Cerebellar nuclear complex (tissue), 1 donor: Measurements from ENCODE around the gene TTC39C.
"Not testable (repeated sequence)": the region's sequence is repeated elsewhere in the genome, so short reads cannot be mapped to it uniquely, and the experiment has no call there.

Experiments
- DNase-seq, 2 experiments: peaks; one replicate each; lab custom pipeline; 2025; lab: John Stamatoyannopoulos, UW

Gene TTC39C

GRCh38 chr18:24016643-24017042, 2.1 kb downstream of the TTC39C start:
- DNase-seq, result no peak

- no peak for DNase-seq
Observed at GRCh38 chr18:24018299-24018886, 3.8 kb downstream of the TTC39C start.

DNA sequence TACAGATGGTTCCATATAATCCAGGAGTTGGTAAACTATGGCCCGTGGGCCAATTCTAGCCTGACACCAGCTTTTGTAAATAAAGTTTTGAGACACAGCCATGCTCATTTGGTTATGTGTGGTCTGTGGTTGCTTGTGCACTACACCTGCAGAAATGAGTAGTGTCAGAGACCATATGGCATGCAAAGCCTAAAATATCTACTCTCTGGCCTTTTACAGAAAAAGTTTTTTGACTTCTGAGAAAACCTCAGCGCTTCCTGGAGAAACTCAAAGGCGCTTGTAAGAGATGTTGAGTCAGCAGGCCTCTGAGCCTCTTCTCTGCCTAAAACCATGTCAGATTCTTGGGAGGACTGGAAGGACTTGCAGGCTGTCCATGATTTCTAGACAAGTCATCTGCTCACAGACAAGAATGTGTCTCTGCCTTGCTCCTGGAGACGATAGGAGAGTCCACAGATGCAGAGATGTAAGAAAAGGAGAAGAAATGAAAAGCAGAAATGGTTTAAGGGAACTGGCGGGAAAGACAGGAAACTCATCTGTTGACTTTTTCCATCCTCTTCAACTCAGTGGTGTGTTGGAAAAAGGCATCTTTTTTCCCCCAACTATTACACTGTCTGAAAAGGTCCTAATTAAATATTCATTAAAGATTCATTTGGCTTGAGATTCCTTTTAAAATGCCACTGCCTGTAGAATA, 5.2 kb downstream of the TTC39C start:
- no peak for DNase-seq

GRCh38 chr18:24021505-24021904, 7.0 kb downstream of the TTC39C start:
- no peak for DNase-seq

DNA sequence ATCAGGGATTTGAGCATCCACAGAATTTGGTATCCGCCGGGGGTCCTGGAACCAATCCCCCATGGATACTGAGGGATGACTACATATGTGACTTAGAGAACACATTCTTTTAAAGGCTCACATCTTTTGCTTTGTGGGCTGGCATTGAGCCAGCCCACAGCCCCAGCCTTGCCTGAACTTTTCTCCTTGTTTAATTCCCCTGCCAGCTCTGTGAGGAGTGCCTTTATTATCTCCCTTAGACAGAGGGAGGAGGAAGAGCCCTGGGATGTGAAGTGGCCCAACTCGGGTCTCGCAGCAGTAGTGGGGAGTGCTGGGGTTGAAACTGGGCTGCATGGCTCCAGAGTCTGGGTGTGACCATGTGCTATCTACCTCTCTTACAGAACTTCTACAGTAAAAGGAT, 7.6 kb downstream of the TTC39C start:
- DNase-seq, result no peak

DNA sequence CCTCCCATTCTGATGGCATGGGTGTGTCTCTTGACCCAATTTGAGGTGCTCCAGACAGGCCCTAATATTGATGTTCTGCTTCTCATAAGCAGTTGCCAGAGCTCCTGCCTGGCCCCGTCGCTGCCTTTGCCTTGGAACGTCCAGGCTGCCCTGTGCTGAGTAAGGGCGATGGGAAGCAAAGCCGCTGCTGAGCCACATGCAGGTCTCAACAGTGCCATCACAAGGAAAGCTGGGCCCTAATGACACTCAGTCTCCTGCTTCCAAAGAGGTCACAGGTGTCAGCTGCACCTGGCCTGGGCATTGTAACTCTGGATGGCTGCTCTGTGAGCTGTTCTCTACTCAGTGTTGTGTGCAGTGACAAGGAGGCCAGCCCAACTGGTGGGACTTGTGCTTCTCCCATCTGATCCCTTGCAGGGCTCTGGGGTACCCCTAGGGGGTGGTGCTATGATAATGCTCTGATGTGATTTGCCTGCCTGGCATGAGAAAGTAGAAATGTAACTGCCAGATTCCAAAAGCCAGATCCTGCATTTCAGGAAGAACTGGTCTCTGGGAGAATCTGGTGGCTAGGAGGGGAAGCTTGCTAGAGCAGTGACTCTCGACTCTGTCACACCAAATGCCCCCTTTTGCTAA, 8.7 kb downstream of the TTC39C start:
- DNase-seq, result no peak

GRCh38 chr18:24024425-24024824, 9.9 kb downstream of the TTC39C start:
- DNase-seq, result no peak

GRCh38 chr18:24026457-24026856, 11.9 kb downstream of the TTC39C start:
- DNase-seq, result no peak

DNA sequence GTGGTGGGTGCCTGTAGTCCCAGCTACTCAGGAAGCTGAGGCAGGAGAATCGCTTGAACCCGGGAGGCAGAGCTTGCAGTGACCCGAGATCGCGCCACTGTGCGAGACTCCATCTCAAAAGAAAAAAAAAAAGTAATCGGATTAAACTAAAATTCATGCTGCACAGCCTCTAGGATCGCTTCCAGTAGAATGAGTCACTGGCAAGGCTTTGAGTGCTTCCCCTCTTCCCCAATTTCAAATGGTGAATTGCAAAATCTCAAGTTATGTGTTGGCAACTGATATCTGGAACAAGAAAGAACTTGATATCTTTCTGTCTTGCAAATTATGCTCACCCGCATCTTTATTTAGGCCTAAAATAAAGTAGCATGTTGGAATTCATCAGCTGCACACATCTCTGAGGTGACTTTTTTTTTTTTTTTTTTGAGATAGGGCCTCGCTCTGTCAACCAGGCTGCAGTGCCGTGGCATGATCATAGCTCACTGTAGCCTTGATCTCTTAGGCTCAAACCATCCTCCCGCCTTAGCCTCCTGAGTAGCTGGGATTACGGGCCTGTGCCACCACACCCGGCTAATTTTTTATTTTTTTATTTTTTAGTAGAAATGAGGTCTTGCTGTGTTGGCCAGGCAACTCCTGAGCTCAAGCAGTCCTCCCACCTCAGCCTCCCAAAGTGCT, 12.7 kb downstream of the TTC39C start:
- DNase-seq, result no peak

GRCh38 chr18:24028946-24029345, 14.4 kb downstream of the TTC39C start:
- DNase-seq, result not testable (repeated sequence)

DNA sequence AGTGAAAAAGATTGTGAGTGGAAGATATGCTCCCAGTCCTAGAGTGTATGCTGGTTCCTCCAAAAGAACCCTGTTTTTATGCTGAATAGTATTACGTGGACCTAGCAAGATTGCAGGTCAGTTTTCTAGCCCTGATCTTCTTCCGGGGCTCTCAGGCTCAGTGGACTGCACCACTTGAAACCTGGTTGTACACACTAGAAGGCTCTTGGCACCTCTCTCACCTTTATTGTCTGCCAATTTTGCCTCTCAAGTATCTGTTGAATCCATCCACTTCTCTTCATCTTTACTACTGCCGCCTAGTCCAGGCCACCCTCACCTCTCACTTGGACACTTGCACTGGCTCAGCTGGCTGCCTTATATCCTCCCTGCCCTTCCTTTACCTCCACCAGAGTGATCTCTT, 16.8 kb downstream of the TTC39C start:
- no peak for DNase-seq

GRCh38 chr18:24031916-24032315, 17.4 kb downstream of the TTC39C start:
- no peak for DNase-seq

- no peak for DNase-seq
Observed at GRCh38 chr18:24033641-24034412, 19.3 kb downstream of the TTC39C start.

DNA sequence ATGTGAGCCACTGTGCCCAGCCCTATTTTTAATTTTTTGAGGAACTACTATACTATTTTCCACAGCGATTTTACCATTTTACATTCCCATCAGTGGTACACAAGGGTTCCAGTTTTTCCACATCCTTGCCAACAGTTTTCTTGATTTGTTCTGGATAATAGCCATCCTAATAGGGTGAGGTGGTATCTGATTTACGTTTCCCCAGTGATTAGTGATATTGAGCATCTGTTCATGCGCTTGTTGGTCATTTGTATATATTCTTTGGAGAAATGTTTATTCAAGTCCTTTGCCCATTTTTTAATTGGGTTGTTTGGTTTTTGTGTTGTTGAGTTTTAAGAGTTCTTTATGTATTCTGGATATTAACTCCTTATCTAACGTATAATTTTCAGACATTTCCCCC, 20.8 kb downstream of the TTC39C start:
- DNase-seq, result no peak

DNA sequence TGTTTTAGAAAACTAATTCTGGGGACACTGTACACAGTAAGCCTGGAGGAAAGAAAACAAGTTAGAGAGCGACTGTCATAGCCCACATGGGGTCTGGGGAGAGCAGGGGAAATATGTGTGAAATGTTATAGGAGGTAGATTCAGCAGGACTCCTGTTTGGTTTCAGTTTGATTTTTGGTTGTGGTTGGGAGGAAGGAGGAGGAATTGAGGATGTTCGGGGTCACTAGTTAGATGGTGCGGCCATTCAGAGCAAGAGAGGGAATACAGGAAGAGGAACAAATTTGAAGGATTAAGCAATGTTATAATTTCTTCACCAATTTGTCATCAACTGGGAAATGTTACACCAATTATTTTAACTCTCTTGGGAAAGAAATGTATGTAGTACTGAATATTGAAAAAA, 25.1 kb downstream of the TTC39C start:
- no peak for DNase-seq

GRCh38 chr18:24041691-24042090, 27.1 kb downstream of the TTC39C start:
- no peak for DNase-seq

DNA sequence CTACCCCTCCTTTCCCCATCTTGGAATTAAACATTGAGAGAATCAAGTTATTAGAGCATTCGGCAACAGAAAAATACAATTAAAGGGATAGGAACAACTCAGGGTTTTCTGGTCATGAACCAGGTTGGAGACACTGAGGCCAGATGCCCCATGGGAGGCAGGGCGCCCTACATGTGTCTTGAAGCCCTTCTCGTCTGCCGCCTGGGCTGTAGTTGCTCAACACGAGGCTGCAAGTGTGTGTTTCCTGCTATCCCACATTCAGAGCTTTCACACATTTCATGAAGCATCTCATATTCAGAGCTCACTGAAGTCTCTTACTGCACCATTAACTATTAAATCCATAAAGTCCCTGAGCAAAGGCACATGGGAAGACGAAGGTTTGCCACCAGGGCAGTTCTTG, 28.8 kb downstream of the TTC39C start:
- no peak for DNase-seq

- DNase-seq, result no peak
Observed at GRCh38 chr18:24048261-24048660, 33.7 kb downstream of the TTC39C start.

DNA sequence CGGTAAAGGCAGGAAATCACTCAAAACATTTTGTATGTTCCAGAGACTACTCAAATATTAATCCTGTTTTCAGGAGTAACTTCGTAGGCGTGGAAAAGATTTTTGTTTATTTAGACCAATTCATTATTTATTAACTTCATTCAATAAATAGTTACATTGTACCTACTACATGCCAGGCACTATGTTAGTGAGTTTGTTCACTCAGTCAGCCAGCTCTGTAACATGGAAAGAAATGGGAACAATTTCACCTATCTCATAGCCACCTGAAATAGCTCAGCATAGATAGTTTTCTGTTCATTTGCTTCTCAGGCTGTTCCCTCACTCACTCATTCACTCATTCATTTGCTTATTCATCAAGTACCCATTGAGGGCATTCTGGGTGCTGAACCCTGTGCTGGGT, 34.6 kb downstream of the TTC39C start:
- no peak for DNase-seq

- no peak for DNase-seq
Observed at GRCh38 chr18:24051031-24051947, 36.7 kb downstream of the TTC39C start.

DNA sequence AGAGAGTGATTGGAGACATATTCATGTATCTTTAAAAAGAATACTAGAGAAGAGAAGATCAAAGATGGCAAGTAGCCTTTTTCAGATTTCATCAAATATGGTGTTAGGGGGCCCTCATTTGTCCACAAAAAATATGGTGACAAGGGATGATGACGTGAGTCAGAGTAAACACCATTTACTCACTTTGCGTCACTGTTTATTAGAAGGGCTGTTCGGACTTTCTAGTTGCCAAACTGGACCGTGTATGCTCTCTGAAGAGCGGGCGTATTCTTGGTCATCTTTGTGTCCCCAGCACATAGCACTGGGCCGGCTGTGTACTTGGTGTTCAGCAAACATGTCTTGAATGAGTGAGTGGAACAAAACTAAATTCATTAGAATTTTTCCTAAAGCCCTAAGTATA, 37.5 kb downstream of the TTC39C start:
- DNase-seq, result no peak
